Fibroblast of the aortic adventitia (primary cell): Measurements from ENCODE around the gene C1orf210. TPM values are rescaled to one million over a fixed set of nuclear protein-coding genes. Genes with fewer than 3 reads are reported as not detected.

Experiments used
- DNase-seq: peaks from one replicate; pipeline ENCODE4 v3.0.0-alpha.2; 2010; ENCODE audit warnings: low read depth
- H3K4me3 ChIP-seq: 2 replicates; pipeline ENCODE4 v1.5.1; 2011; ENCODE audit warnings: low read depth, mild to moderate bottlenecking, control low read depth, low read length, moderate library complexity
- total RNA-seq: library from RNA; depleted of rRNA; stranded (reverse); fragments of >200 nt; gene quantifications from 2 replicates; pipeline ENCODE4 v1.2.3, GENCODE V29; 2012; ENCODE audit warnings: low replicate concordance
- TF ChIP-seq, protein P1 (sequence below): IDR thresholded peaks from 2 replicates; pipeline ENCODE4 v1.5.1; 2011; ENCODE audit warnings: mild to moderate bottlenecking, low read length, control low read depth, inconsistent platforms; ENCODE audit not compliant: insufficient read depth

C1orf210 gene
- total RNA-seq, 1 donor: not detected

- no peak for DNase-seq
- TF ChIP-seq, protein P1, sequence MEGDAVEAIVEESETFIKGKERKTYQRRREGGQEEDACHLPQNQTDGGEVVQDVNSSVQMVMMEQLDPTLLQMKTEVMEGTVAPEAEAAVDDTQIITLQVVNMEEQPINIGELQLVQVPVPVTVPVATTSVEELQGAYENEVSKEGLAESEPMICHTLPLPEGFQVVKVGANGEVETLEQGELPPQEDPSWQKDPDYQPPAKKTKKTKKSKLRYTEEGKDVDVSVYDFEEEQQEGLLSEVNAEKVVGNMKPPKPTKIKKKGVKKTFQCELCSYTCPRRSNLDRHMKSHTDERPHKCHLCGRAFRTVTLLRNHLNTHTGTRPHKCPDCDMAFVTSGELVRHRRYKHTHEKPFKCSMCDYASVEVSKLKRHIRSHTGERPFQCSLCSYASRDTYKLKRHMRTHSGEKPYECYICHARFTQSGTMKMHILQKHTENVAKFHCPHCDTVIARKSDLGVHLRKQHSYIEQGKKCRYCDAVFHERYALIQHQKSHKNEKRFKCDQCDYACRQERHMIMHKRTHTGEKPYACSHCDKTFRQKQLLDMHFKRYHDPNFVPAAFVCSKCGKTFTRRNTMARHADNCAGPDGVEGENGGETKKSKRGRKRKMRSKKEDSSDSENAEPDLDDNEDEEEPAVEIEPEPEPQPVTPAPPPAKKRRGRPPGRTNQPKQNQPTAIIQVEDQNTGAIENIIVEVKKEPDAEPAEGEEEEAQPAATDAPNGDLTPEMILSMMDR: no peak
- H3K4me3 ChIP-seq: no peak overlapping the region
These were observed 1.2 kb upstream of the C1orf210 start for GRCh38 chr1:43286533-43286932.

DNA sequence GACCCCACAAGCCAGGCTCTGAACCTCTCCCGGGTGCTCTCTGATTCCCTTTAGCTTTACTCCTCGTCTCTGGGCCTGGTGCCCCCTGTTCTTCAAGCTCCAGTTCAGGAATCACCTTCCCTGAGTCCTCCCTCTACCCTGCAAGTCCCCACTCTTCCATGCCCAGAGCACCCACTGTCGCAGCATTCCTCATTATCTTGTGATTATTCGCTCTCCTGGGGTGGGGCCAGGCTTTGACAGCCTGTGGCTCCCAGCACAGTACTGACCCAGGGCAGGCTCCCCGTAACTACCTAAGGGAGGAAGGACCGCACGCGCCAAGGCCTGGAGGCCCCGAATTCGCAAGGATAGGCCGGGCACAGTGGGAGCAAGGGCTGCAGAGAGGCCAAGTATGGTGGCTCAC is 734 bp upstream of the C1orf210 start:
- no peak overlapping the region for H3K4me3 ChIP-seq
- TF ChIP-seq, protein P1: no peak
- DNase-seq: no peak

- TF ChIP-seq, protein P1: no peak
- DNase-seq: no peak
- H3K4me3 ChIP-seq: no peak overlapping the region
These were observed 753 bp downstream of the C1orf210 start for GRCh38 chr1:43284546-43285110.

DNA sequence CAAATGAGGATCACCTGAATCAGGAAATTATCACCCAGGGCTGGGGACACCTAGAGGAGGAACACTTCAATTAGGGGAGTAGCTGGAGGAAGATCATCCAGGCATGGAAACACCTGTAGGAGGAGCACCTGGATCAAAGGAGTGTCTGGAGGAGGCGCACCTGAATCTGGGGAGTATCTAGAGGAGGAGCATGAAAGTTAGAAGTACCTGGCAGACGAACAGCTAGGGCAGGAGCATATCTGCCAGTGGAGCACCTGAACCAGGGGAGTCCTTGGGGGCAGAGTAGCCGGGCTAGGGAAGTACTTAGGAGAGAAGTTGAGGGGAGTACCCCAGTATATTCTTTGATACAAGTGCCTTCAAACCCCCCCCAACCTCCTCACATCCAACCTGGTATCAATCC is 1.3 kb downstream of the C1orf210 start:
- TF ChIP-seq, protein P1: no peak
- no peak overlapping the region for H3K4me3 ChIP-seq
- no peak for DNase-seq

- TF ChIP-seq, protein P1: no peak
- DNase-seq: no peak
These were observed 2.9 kb downstream of the C1orf210 start for GRCh38 chr1:43282220-43283195.

DNA sequence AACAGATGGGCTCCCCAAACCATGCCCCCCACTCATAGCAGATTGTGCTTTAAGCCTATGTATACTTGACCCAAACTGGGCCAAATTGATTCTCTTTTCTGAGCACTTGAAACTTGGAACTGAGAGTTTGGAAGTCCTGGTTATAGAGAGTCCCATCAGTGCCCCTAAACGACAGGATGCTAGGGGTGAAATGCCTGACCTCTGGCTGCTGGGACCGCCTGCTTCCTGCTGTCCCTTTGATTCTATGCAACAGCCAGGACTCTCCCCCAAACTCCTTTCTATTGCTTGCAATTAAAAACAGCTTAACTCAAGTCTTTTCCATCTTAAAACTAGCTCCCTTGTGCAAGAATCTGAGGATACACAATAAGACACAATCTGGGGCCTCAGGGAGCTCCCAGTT is 4.7 kb downstream of the C1orf210 start:
- no peak overlapping the region for H3K4me3 ChIP-seq
- TF ChIP-seq, protein P1: no peak
- no peak for DNase-seq

More at GRCh38 chr1:43282220-43283195, 2.9 kb downstream of the C1orf210 start:
- H3K4me3 ChIP-seq: no peak overlapping the region
